NCI-H2171 (cell line): ENCODE measurements around the gene SORBS2.

Experiments used
- DNase-seq: peaks from one replicate; lab custom pipeline; 2025; lab: John Stamatoyannopoulos, UW

The SORBS2 gene

DNA sequence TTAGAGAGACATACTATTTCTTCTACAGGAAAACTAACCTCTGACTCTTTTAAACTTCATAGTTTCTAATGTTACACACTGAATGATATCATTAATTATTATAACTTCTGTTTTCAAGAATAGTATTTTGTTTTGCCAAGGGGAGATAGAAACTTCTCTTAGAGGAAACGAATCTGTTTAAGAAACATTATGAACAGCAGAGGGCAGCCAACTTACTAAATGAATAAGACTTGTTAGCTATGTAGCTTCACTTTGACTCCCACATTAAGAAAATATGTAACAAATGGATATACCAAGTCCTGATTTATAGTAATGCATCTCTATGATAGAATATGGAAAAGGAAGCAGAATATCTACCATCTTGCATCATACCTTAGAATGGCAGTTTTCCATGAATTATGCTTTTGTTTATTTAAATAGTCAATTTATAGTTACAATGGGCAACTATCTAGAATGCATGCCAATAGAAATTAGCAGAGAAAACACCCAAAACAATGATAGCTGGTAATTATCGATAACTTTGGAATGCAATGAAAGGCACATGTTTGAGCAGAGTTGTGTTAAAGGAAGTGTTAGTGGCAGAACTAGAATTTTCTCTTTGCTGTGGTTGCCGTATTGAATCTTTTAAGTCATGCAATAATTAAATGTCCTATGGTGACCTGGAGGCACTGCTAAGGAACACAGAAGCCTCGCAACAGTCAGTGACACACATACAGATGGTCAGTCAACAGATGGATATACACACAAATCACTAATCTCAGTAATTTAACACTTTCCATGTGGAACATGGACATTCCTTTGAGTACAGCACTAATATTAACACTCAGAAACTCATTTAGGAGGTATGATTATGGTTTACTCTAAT lies 171.0 kb downstream of the SORBS2 start:
- peak; percentile 35 for DNase-seq

DNA sequence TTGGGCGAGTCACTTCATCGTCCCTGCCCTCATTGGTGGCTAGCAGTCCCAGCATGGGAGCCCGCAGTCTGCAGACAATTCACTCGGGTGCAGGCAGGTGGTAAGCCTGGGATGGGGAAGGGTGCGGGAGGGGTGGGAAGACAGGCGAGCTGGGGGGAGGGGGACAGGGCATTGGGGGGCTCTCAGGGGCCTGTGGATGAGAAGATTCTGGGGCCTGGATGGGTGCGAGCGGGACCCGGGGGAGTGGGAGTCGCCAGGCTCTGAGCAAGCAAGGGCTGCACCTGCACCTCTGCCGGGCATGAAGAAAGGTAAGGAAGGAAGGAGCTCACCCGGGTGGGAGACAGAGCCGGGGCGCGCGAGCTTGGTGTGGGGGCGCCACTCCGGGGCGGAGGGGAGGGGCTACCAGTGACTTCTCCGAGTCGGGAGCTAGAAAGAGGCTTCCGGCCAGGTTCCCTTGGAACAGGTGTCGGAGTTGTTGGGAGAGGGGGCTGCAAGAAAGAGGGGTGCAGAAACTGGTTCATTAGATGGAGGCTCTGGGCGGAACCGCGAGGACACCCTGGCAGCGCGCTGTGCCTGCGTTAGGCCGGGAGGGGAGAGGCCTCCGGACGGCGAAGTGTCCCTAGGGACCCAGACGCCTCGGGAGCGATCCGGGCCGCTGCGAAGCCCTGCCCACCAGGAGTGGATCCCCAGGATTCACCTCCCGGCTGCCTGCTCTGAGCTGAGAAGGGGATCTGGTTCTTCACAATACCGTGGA lies 173.3 kb downstream of the SORBS2 start:
- no peak for DNase-seq

DNA sequence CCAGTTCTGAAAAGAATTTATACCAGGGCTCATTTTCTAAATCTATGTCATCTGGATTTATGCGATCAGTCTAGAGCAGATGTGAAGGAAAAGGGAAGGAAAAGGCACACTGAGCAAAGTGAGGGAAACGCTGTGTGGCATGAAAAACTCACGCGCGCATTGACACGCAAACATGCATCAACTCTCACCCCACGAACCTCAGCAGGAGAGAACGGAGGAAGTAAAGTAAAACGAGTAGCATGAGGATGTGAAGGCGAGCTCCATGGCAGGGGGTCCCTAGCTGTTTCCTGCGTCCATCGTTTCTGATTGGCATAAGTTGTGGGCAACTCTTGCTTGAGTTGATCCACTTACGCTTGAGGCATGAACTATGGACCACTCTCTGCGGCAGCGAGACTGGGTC lies 173.9 kb downstream of the SORBS2 start:
- DNase-seq: no peak

DNA sequence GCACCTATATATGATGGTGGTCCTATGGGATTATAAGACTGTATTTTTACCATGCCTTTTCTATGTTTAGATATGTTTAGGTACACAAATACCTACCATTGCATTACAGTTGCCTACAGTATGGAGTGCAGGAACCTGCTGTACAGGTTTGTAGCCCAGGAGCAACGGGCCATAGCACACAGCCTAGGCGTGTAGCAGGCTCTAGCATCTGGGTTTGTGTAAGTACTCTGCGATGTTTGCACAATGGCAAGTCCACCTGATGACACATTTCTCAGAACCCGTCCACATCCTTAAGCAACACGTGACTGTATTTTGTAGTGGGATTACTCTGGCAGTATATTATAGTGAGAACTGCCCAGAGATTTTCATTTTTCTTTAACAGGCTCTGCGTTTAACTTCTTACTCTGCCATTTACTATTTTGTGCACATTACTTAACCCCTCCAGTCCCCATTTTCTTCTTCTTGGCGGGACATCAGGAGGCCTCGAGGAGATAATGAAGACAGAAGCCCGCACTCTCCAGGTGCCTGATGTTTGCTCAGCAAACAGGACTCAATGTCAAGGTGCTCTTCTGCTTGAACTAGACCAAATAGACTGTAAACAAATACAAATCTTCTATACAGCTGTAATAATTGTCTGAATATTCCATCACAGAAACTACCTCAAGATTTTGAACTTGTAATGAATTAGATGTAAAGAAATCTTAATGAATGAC lies 174.7 kb downstream of the SORBS2 start:
- no peak for DNase-seq

DNA sequence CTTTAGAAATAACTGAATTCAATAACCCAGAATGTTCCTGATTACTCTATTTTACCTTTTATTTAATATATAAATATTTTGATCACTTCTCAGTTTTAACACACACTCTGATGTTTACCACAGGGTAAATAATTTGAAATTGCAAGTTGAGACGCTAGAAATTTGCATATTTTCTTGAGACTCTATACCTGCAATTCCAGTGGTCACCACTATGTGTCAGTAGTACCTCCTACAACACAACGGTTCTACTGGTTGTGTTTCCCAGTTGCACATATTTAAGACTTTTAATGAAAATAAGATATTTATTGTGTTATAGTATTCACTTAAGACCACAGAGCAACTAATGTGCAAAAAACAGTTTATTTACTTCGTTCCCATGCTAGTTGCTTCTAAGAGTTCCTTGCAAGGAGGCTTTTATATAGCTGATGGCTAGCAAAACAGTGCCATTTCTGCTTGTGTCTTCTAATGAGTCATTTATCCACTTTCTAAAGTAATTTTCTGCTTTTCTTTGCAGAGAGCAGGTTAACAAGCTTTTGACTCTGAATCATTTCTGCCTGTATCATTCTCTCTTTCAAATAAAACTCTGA lies 177.8 kb downstream of the SORBS2 start:
- no peak for DNase-seq

DNA sequence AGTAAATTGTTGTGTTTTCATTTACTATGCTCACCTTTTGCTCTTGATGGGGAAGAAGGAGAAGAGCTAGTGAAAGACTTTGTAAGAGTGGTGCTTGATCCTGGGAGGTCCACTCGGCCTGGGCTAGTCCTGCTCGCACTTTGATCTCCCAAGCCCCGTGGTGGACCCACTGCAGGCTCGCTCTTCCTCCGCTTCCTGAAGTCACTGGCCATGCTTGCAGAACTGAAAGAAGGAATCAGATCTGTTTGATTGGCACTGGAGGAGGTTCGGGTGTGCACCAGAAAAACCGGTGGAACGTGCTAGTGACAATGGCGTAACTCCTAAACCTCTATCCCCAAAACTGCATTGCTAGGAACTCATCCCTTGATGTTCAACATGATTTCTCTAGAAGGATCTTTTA lies 185.2 kb downstream of the SORBS2 start:
- DNase-seq: no peak

DNA sequence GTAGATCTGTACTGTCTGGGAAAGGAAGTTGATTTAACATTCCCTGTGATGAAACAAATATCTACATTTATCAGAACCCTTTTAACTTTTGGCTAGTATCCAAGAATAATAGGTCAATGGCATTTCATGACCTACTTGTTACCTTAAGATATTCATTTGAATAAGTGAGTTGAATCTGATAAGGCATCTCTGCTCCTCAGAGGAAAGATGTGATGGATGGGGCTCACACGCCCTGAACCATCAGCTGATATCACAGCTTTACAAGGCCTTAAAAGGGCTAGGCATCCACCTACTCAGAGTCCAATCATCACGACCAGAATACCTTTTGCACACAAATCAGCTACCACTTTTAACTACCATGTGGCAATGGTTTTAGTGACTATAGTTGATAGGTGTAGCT lies 186.5 kb downstream of the SORBS2 start:
- DNase-seq: no peak

DNA sequence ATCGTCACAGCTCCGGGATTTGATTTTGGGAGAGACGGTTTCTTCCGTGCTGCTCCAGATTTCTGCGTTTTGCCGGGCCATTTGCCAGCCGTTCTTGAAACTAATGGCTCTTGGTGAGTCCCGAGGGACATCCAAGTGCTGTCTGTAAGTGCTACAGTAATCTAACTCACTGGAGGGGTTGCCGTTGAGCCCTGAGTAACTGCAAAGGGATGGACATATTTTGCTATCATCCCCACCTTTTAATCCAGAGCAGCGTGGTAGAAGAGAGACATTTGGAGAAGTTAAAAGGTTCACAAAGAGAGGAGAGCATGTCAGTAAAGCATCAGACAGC lies 187.8 kb downstream of the SORBS2 start:
- peak; percentile 3 for DNase-seq

DNA sequence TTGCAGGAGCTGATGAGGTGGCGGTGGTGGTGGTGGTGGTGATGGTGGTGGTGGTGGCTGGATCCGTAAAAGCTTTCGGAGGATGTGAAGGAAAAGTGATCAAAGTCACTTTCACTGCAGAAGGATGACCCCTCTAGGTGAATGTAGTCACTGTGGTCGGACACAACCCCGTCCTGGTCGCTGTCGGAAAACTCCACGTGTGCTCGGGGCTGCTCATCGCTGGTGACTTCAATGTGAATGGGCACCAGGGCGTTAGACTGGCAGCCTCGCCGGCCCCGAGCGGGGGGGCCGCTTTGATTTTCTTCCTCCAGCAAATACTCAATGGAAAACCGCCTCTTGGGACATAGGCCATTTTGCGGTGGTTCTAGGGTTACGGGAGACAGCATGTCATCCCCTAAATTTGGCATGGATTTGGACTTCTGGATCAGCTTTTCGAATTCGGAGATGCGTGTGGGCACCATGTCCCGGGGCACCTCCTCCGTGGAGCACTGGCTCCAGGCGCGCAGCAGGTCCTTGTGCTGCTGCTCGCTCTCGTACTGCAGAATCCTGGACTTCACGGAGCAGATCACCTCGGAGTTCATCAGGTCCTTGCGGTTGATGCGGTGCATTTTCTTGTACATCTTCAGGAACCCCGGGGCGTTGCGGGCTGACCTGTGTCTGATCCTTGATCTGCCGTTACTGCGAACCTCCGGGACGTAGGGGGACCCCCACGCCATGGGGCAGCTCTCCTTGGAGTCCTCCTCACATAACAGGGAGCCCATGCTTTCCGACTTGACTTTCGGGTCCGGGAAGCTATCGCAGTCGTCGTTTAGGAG lies 188.3 kb downstream of the SORBS2 start:
- no peak for DNase-seq

DNA sequence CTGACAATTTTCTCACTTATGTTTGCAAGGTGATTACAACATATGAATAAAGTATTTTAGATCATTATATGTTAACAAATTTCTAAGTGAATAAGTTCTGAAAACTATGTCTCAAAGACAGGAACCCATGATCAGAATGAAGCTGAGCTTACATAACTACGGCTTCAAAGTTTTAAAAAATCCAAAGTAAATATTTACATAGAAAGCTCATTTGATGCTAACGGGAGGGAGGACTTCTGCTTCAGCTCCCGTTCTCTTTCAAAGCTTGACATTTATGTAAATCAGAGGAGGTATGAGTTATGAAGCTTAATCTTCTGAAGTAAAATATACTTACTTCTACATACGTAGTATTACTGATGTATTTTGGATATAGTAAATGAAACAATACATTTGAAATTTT lies 203.8 kb downstream of the SORBS2 start:
- no peak for DNase-seq

DNA sequence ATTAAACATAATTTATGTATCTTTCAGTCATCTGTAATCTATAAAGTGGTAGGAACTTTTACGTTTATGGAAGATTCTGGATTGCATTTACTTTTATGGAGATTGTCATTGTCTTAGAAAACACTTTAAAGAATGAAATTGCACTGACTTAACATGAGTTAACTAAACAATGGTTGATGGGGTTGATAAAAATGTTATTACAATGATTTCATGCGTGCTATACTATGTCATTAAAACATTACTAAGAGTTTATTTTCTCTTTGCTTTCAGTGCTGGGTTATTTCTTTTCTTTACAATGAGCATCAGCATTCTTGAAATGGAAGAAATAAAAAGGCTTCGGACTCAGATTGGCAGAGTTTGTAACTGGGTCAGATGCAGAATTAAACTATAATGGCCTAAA lies 209.6 kb downstream of the SORBS2 start:
- no peak for DNase-seq

DNA sequence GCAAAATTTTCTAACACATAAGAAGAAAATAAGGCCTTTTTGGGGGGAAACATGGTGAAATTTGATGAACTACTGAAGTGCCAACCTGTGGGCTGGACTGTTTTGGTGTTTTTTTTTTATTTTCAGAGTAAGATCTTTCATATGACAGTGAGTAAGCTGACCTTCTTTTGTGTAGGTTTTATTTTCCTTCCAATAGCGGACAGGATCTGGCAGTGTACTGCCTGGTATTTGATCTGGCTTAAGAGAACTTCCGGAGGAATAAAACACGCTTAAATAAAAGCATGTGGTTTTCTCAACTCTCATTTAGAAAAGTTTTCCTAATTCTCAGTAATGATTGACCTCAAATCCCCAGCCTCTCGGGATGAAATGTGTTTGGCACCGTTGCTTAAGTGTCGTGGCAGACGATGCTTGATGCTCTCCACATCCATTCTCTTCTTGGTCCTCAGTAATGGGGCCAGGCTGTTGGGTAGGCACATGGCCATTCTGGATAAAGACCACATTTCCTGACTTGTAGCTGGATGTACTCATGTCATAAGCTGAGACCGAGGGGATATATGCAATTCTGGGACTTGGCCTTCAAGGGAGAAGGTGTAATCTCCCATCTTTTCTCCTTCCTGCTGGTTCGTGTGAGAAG lies 211.1 kb downstream of the SORBS2 start:
- no peak for DNase-seq

DNA sequence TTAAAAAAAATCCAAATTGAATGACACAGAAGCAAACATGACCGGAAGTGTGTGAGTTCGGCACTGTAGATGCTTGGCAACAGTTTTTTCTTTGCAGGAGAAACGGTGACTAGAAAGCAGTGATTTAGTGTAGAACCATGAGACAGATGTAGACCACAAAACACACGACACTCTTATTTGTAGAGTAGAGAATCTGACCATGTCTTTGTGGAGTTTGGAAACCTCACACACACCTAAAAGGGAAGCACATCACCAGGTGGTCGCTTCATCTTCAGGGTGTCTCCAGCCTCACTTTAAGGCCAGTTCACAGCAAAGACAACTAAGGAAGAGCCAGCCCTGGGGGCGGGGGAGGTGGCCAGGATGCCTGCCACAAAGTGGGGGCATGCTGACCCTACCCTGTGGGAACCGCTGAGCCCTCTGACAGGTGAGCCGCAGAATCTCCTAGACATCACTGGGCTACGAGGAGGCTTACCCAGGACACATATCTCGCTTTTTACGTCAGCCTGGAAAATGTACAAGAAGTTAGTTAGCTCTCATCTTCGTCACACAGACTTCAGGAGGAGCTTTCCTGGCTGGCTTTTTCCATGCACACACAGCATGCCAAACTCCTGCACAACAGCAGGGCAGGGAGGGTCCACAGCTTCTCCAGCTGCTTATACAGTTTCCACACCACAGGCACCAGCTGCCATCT lies 212.3 kb downstream of the SORBS2 start:
- no peak for DNase-seq

DNA sequence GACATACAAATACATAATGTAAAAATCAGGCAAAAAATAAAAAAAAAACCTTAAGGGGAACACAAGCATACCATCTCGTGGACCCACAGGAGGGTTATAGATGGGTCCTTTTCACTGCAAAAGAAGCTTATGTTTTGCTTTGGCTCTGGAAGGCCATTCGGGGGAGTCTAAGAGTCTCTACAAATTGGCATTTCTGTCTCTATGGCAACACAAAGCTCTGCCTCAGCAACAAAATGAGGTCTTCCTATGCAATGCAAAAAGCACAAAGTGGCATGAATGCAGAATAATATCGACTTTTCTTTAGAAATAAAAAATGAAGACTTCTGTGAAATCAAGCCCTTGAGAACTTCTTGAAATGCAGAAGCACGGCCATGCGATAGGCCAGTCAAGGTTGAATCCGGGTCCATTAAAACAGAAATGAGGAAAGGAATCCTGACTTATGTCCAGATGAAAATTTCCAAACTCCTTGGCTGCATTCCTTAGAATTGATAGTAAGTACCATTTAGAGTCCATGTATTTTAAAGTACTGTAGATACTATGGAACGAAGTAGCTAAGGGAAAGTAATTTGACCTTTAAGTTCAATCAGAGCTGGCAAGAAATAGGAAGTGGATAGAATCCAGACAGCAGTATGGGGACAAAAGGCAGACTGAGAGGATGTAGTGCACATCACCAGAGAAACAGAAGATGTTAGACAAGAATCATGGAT lies 213.0 kb downstream of the SORBS2 start:
- DNase-seq: no peak

DNA sequence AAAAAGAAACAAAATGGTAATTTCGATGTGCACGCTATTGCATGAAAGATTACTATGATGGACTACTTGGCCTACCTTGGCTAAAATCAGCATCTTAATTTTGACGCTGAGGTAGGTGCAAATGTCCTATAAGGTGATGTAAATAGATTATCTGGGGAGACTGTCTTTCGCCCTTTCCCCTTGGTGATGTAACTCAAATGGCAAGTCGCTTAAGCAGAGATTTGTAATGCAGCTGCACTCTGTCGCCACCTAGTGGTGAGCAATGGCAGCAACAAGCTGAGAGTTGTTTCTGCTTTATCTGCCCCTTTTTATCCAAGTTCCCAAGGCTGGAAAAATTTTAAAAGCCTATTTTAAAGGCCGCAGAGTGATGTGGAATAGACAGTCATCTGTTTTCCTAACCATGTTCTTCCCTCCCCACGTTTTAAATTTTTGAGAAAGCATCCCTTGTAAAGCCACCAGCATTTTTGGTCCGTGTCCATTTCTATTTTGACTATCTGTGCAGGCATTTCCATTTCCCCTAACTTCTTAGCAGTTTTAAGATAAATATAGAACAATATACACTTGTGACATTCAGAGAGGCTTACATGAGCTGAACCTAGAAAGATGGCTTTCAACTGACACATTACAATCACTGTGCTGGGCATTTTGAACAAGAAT lies 214.3 kb downstream of the SORBS2 start:
- peak; percentile 0 for DNase-seq

DNA sequence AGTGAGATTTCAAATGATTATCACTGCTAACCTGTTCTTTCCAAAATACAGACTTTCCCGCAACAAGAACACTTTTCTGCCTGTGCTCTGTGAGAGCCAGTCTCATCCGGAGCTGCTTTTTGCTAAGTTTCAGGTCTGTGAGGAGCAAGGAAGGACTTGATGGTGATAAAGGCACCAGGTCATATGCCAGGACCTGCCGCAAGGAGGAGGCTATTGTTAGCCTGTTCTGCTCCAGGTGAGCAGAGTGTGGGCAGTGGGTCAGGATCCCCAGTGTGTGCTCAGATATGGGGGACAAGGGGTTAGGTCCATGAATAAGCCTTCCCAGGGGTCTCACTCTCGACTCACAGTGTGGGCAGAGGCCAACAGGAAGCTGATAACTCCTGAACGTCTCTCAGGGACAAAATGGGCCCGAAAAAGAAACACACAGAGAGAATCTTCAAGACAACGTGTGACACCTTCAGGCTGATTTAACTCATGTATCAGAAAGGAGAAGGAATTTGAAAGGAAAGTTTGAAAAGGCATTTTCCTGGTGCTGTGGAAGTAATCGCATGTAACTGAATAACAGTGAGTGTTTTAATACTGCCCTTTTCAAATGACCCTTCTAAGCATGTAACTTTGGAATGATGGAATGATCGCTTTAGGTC lies 219.0 kb downstream of the SORBS2 start:
- no peak for DNase-seq

DNA sequence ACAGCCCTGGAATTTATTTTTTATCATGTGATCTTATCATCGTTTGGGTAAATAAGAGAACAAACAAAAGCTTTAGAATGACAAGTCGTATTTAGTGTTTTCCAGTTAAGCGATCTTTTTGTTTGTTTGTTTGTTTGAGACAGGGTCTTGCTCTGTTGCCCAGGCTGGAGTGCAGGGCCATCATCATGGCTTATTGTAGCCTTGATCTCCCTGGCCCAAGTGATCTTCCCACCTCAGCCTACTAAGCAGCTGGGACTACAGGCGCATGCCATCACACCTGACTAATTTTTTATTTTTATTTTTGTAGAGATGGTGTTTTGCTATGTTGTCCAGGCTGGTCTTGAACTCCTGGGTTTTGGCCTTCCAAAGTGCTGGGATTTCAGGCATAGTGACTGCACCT lies 219.6 kb downstream of the SORBS2 start:
- no peak for DNase-seq

DNA sequence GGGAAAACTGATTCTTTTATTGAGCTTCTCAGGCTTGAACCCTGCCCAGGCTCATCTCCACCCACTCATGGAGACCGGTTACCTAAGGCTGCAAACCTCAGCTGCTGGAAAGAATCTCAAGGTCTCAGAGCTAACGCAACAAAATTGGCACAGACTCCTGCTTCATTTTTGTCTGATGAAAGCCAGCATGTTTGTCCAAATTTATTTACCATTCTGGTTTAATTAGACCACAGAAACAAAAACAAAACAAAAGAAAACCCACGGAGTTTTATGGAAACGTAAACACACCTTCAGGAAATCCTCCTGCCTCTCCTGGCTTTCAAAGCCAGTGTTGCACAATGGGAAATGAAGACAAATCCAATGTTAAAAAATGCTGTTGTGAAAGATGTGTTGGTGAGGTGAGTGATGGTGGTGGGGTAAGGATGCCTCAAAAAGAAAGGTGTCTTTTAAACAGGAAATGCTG lies 220.3 kb downstream of the SORBS2 start:
- no peak for DNase-seq

DNA sequence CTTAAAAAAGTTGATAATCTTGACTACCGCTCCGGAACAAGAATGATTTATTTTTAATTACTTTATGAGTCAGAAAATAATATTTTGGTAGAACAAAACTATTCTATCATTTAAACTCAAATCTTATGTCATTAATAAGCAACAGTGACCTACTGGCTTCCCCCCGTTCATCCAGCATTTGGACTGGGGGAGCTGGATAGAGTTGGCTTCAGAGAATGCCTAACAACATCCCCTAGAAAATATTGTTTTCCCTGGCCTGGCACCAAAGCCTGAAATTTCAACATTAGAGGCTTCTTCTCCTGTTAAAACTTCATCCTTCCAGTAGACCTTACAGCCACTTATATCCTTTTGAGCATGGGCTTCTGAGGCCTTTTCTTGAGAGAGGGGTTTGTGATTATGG lies 221.0 kb downstream of the SORBS2 start:
- no peak for DNase-seq
